G401.6 (cell line): ENCODE data around the gene FXYD6.

Experiments used
- FAIRE-seq: peaks from 2 replicates; lab custom pipeline; 2012; peaks lifted over from hg19 to GRCh38; lab: Jason Lieb, UNC

The FXYD6 gene

DNA sequence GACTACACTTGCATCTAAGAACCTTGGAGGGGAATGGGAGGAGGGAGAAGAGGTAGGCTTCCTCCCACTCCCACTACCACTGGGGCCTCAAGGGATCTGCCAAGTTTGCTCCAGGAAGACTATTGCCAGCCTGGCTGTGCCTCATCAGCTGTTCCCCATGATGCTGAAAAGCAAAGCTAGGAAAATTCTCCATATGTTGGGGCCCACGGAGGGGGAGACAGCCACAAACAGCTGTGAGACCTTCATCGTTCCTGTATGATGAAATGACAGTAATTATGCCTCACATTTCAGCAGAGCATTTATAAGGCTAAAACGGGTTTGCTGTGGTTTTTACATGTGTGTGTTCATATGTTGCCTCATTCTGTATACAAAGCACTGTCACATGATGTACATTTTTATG, 86.2 kb downstream of the FXYD6 start:
- FAIRE-seq = no peak

DNA sequence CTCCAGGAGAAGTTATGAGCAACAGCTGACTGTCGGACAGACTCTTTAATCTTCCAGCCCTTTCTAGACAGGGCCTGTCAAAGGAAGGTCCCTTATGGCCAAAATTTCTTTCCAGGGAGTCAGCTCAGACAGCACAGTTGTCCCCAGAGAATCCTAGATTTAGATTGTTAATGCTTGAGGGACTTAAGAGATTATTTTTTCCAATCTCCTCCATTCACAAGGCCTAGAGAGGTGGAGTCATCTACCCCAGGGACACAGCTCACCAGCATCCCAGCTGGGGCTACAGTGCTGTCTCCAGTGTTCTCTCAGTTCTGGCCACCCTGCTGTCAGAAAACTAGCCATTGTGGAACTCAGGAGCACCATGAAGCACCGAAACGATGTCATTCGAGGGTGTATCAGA, 87.2 kb downstream of the FXYD6 start:
- no peak for FAIRE-seq
